HepG2 (cell line): Measurements from ENCODE around the gene APBB2. TPM values are rescaled to one million over a fixed set of nuclear protein-coding genes. Genes with fewer than 3 reads are reported as not detected.
A peak's percentile ranks its signal among the peaks of the same experiment; 100 is the strongest.

ENCODE experiments used
- DBP ChIP-seq: sonication (generic); formaldehyde crosslinking; IDR thresholded peaks from 2 replicates; pipeline ENCODE4 v1.4.0; 2020; ENCODE audit warnings: missing genetic modification reagents; ENCODE audit errors: not compliant biosample characterization
- FOXM1 ChIP-seq: sonication (generic); formaldehyde crosslinking; IDR thresholded peaks from 2 replicates; pipeline ENCODE4 v1.5.0; 2020; ENCODE audit warnings: missing genetic modification reagents
- HNF4A ChIP-seq: sonication (generic); formaldehyde crosslinking; IDR thresholded peaks from 2 replicates; pipeline ENCODE4 v1.4.0; 2020; ENCODE audit warnings: missing genetic modification reagents
- MED13 ChIP-seq: sonication (generic); formaldehyde crosslinking; IDR thresholded peaks from 2 replicates; pipeline ENCODE4 v1.5.0; 2020; ENCODE audit warnings: missing genetic modification reagents
- MYNN ChIP-seq: sonication (generic); formaldehyde crosslinking; IDR thresholded peaks from 2 replicates; pipeline ENCODE4 v1.4.0; 2020; ENCODE audit warnings: mild to moderate bottlenecking, low read depth, missing genetic modification reagents
- NCOR1 ChIP-seq: fragments of 200-600 bp; sonication (generic); IDR thresholded peaks from 2 replicates; pipeline ENCODE4 v1.7.0; 2017; ENCODE audit warnings: antibody characterized with exemption, low read length, borderline replicate concordance
- PATZ1 ChIP-seq: sonication (generic); formaldehyde crosslinking; IDR thresholded peaks from 2 replicates; pipeline ENCODE4 v1.4.0; 2020; ENCODE audit warnings: missing genetic modification reagents
- TCF7L2 ChIP-seq: IDR thresholded peaks from 2 replicates; pipeline ENCODE4 v1.6.1; 2011; ENCODE audit warnings: mild to moderate bottlenecking, low read depth, low read length, moderate library complexity
- THAP7 ChIP-seq: sonication (generic); formaldehyde crosslinking; IDR thresholded peaks from 2 replicates; pipeline ENCODE4 v1.8.1; 2023; ENCODE audit warnings: mild to moderate bottlenecking, missing genetic modification reagents
- TIGD3 ChIP-seq: sonication (generic); formaldehyde crosslinking; IDR thresholded peaks from 2 replicates; pipeline ENCODE4 v1.5.1; 2020; ENCODE audit warnings: mild to moderate bottlenecking, missing genetic modification reagents, borderline replicate concordance
- ZBTB3 ChIP-seq: sonication (generic); formaldehyde crosslinking; IDR thresholded peaks from 2 replicates; pipeline ENCODE4 v1.4.0; 2020; ENCODE audit warnings: low read depth, mild to moderate bottlenecking, moderate library complexity, missing genetic modification reagents, borderline replicate concordance
- ZFX ChIP-seq: sonication (generic); formaldehyde crosslinking; IDR thresholded peaks from 2 replicates; pipeline ENCODE4 v1.4.0; 2020; ENCODE audit warnings: mild to moderate bottlenecking, low read depth, missing genetic modification reagents, moderate library complexity
- ZMYM3 ChIP-seq: sonication (generic); formaldehyde crosslinking; IDR thresholded peaks from 2 replicates; pipeline ENCODE4 v1.5.1; 2020; ENCODE audit warnings: mild to moderate bottlenecking, missing genetic modification reagents
- ZNF142 ChIP-seq: sonication (generic); formaldehyde crosslinking; IDR thresholded peaks from 2 replicates; pipeline ENCODE4 v1.4.0; 2020; ENCODE audit warnings: missing genetic modification reagents
- ZNF225 ChIP-seq: sonication (generic); formaldehyde crosslinking; IDR thresholded peaks from 2 replicates; pipeline ENCODE4 v1.4.0; 2020; ENCODE audit warnings: mild to moderate bottlenecking, missing genetic modification reagents
- ZNF275 ChIP-seq: sonication (generic); formaldehyde crosslinking; IDR thresholded peaks from 2 replicates; pipeline ENCODE4 v1.8.0; 2022; ENCODE audit warnings: missing genetic modification reagents, mild to moderate bottlenecking, inconsistent platforms, borderline replicate concordance
- ZNF296 ChIP-seq: sonication (generic); formaldehyde crosslinking; conservative IDR thresholded peaks from 2 replicates; pipeline ENCODE4 v1.5.0; 2020; ENCODE audit warnings: mild to moderate bottlenecking, missing genetic modification reagents
- polyA plus RNA-seq, 8 experiments: library from polyadenylated mRNA; depleted of rRNA in 3 of 8; stranded (reverse) in 7 of 8; unstranded in 1 of 8; fragments of >200 nt; fragmentation: Illumina TruSeq in 4 of 8; extraction: Trizol in 4 of 8; gene quantifications; 2 replicates each; pipeline versions ENCODE4 v1.2.1 to v1.2.3, GENCODE V29; 2011 to 2016; ENCODE audit warnings: low read depth in 4 of 8, missing spikeins in 1 of 8, mixed read lengths in 1 of 8; ENCODE audit not compliant: insufficient read depth in 1 of 8
- total RNA-seq, 5 experiments: library from RNA; depleted of rRNA; stranded (reverse); fragments of >200 nt; fragmentation: Illumina TruSeq; extraction: Trizol; gene quantifications; 2 replicates each; pipeline ENCODE4 v1.2.3, GENCODE V29; 2016; ENCODE audit warnings: low read depth in 1 of 5

Gene APBB2
- total and polyA plus RNA-seq, 2 of the 13 experiments (the other 11 are each of a cell fraction or from before 2014, with no cell fraction given) = 11.7 to 17.0 TPM

- TF ChIP-seq ZNF142 (CRISPR knock-in tag) (no peak), ZNF275 (CRISPR knock-in tag) (no peak), FOXM1 (CRISPR knock-in tag) (no peak), PATZ1 (CRISPR knock-in tag) (peak; percentile 74), TCF7L2 (no peak), HNF4A (peak; percentile 28; the same call in 1 of the 2 replicates), ZNF296 (CRISPR knock-in tag) (no peak), NCOR1 (peak; percentile 49; the same call in 1 of the 2 replicates), THAP7 (CRISPR knock-in tag) (no peak), TIGD3 (CRISPR knock-in tag) (no peak), ZFX (CRISPR knock-in tag) (no peak), ZBTB3 (CRISPR knock-in tag) (no peak), ZMYM3 (CRISPR knock-in tag) (no peak), MED13 (CRISPR knock-in tag) (no peak), ZNF225 (no peak), DBP (CRISPR knock-in tag) (no peak), MYNN (CRISPR knock-in tag) (no peak)
Observed at GRCh38 chr4:41176340-41176739, 38.0 kb downstream of the APBB2 start (continued).
